IPS-20b (cell line): ENCODE results near the gene CFAP221.

Source experiments
- H3K27ac ChIP-seq: one replicate; pipeline ENCODE4 v1.5.1; 2013; ENCODE audit warnings: low read length
- H3K27me3 ChIP-seq: 2 replicates; pipeline ENCODE4 v1.6.1; 2013; ENCODE audit warnings: mild to moderate bottlenecking, low read length, inconsistent platforms; ENCODE audit not compliant: insufficient read depth
- H3K36me3 ChIP-seq: 2 replicates; pipeline ENCODE4 v1.6.1; 2013; ENCODE audit warnings: low read depth, mild to moderate bottlenecking, inconsistent platforms, low read length, moderate library complexity; ENCODE audit not compliant: insufficient read depth
- H3K4me1 ChIP-seq: 2 replicates; pipeline ENCODE4 v1.6.1; 2013; ENCODE audit warnings: mild to moderate bottlenecking, control low read depth, inconsistent platforms, low read length, moderate library complexity; ENCODE audit not compliant: insufficient read depth
- H3K4me3 ChIP-seq: 2 replicates; pipeline ENCODE4 v1.5.1; 2013; ENCODE audit warnings: mild to moderate bottlenecking, low read length, inconsistent platforms
- H3K9ac ChIP-seq: 2 replicates; pipeline ENCODE4 v1.6.1; 2013; ENCODE audit warnings: low read depth, mild to moderate bottlenecking, inconsistent platforms, low read length, moderate library complexity
- H3K9me3 ChIP-seq: 2 replicates; pipeline ENCODE4 v1.6.1; 2013; ENCODE audit warnings: mild to moderate bottlenecking, low read depth, low read length, inconsistent platforms; ENCODE audit not compliant: insufficient read depth

CFAP221 gene

GRCh38 chr2:119673796-119674195 lies 129.5 kb downstream of the CFAP221 start:
- Histone ChIP-seq H3K4me3 (no peak overlapping the region), H3K9ac (no peak overlapping the region), H3K27me3 (no peaks in the 10 kb centered on the region), H3K27ac (no peak overlapping the region), H3K4me1 (peaks cover 15% of the 10 kb centered on the region), H3K36me3 (no peaks in the 10 kb centered on the region), H3K9me3 (no peaks in the 10 kb centered on the region)

- Histone ChIP-seq H3K9me3 (no peaks in the 10 kb centered on the region), H3K4me3 (no peak overlapping the region), H3K36me3 (no peaks in the 10 kb centered on the region), H3K27me3 (no peaks in the 10 kb centered on the region), H3K9ac (no peak overlapping the region), H3K4me1 (peaks cover 12% of the 10 kb centered on the region), H3K27ac (no peak overlapping the region)
Measured at GRCh38 chr2:119674711-119675500, 130.7 kb downstream of the CFAP221 start.

- Histone ChIP-seq H3K4me3 (no peak overlapping the region), H3K9ac (no peak overlapping the region), H3K9me3 (no peaks in the 10 kb centered on the region), H3K27me3 (no peaks in the 10 kb centered on the region), H3K27ac (no peak overlapping the region), H3K36me3 (peaks cover 23% of the 10 kb centered on the region), H3K4me1 (peaks cover 9% of the 10 kb centered on the region; the same call in 1 of the 2 replicates)
Measured at GRCh38 chr2:119678021-119678656, 133.9 kb downstream of the CFAP221 start.

GRCh38 chr2:119679526-119679837 lies 135.2 kb downstream of the CFAP221 start:
- Histone ChIP-seq H3K27me3 (no peaks in the 10 kb centered on the region), H3K27ac (peak overlapping the region; percentile 87), H3K4me3 (peak overlapping the region; percentile 86), H3K4me1 (peaks cover 9% of the 10 kb centered on the region; the same call in 1 of the 2 replicates), H3K36me3 (peaks cover 23% of the 10 kb centered on the region), H3K9me3 (no peaks in the 10 kb centered on the region), H3K9ac (peak overlapping the region; percentile 95)

- no peak overlapping the region for H3K27ac ChIP-seq
- peak overlapping the region; percentile 95 for H3K9ac ChIP-seq
- H3K27me3 ChIP-seq = no peaks in the 10 kb centered on the region
- peaks cover 9% of the 10 kb centered on the region; the same call in 1 of the 2 replicates for H3K4me1 ChIP-seq
- H3K9me3 ChIP-seq = no peaks in the 10 kb centered on the region
- H3K4me3 ChIP-seq = peak overlapping the region; percentile 86
- H3K36me3 ChIP-seq = peaks cover 23% of the 10 kb centered on the region
Measured at GRCh38 chr2:119679846-119680245, 135.6 kb downstream of the CFAP221 start.

- H3K4me3 ChIP-seq = peak overlapping the region; percentile 86
- H3K9me3 ChIP-seq = no peaks in the 10 kb centered on the region
- H3K9ac ChIP-seq = no peak overlapping the region; the same call in 1 of the 2 replicates
- H3K4me1 ChIP-seq = peaks cover 9% of the 10 kb centered on the region; the same call in 1 of the 2 replicates
- H3K27ac ChIP-seq = no peak overlapping the region
- H3K27me3 ChIP-seq = no peaks in the 10 kb centered on the region
- peaks cover 23% of the 10 kb centered on the region for H3K36me3 ChIP-seq
Measured at GRCh38 chr2:119680457-119681202, 136.4 kb downstream of the CFAP221 start.

- H3K36me3 ChIP-seq = peaks cover 23% of the 10 kb centered on the region
- no peak overlapping the region for H3K27ac ChIP-seq
- no peaks in the 10 kb centered on the region for H3K27me3 ChIP-seq
- H3K4me3 ChIP-seq = no peak overlapping the region
- H3K4me1 ChIP-seq = peaks cover 9% of the 10 kb centered on the region; the same call in 1 of the 2 replicates
- H3K9me3 ChIP-seq = no peaks in the 10 kb centered on the region
- no peak overlapping the region for H3K9ac ChIP-seq
Measured at GRCh38 chr2:119681203-119681867, 137.1 kb downstream of the CFAP221 start.

- Histone ChIP-seq H3K9ac (no peak overlapping the region), H3K9me3 (no peaks in the 10 kb centered on the region), H3K4me3 (no peak overlapping the region), H3K4me1 (peaks cover 9% of the 10 kb centered on the region; the same call in 1 of the 2 replicates), H3K27ac (no peak overlapping the region), H3K27me3 (no peaks in the 10 kb centered on the region), H3K36me3 (peaks cover 23% of the 10 kb centered on the region)
Measured at GRCh38 chr2:119681868-119682220, 137.6 kb downstream of the CFAP221 start.

GRCh38 chr2:119682578-119682977 lies 138.3 kb downstream of the CFAP221 start:
- H3K9me3 ChIP-seq = no peaks in the 10 kb centered on the region
- H3K4me3 ChIP-seq = no peak overlapping the region
- H3K27me3 ChIP-seq = no peaks in the 10 kb centered on the region
- peaks cover 9% of the 10 kb centered on the region; the same call in 1 of the 2 replicates for H3K4me1 ChIP-seq
- H3K27ac ChIP-seq = no peak overlapping the region
- H3K36me3 ChIP-seq = peaks cover 23% of the 10 kb centered on the region
- no peak overlapping the region for H3K9ac ChIP-seq

GRCh38 chr2:119683074-119683712 lies 138.9 kb downstream of the CFAP221 start:
- H3K4me3 ChIP-seq = no peak overlapping the region
- peaks cover 9% of the 10 kb centered on the region; the same call in 1 of the 2 replicates for H3K4me1 ChIP-seq
- no peak overlapping the region for H3K9ac ChIP-seq
- H3K36me3 ChIP-seq = peaks cover 23% of the 10 kb centered on the region
- H3K27me3 ChIP-seq = no peaks in the 10 kb centered on the region
- H3K27ac ChIP-seq = no peak overlapping the region
- H3K9me3 ChIP-seq = no peaks in the 10 kb centered on the region
